ENCODE results near the gene EIPR1. TPM values are rescaled to one million over a fixed set of nuclear protein-coding genes. Genes with fewer than 3 reads are reported as not detected.

The EIPR1 gene
- total and polyA plus RNA-seq, 10 of the 15 experiments (the other 5 are each of a cell fraction or from before 2014, with no cell fraction given): 23.6 to 61.2 (median 42.2) TPM

GRCh38 chr2:3326871-3327270 lies 50.7 kb downstream of the EIPR1 start:
- in situ Hi-C loops (cut with MboI): no loop called here
- ATAC-seq: no peak
- no peak for DNase-seq (ENCODE audit: low read depth, low spot score)
- no TSS peak for BruUV-seq (replicated peaks)
- Histone ChIP-seq H3K4me3 (no peak overlapping the region), H3K4me1 (ENCODE audit: control insufficient read depth, insufficient read depth, low read length) (no peaks in the 10 kb centered on the region), H2AFZ (ENCODE audit: control insufficient read depth, low read depth, low read length) (no peak overlapping the region), H3K36me3 (ENCODE audit: control insufficient read depth in 2 of 2, insufficient read depth in 2 of 2, low read length in 1 of 2) (peaks cover 5 to 7% of the 10 kb centered on the region in 2 experiments; a peak in 3 of 4 replicates), H3K4me2 (ENCODE audit: control insufficient read depth, insufficient read depth) (no peak overlapping the region), H3K27me3 (replicated peaks in 1 of 2; ENCODE audit: control insufficient read depth in 2 of 2, insufficient read depth in 2 of 2, low read length in 1 of 2) (no peaks in the 10 kb centered on the region), H3K9ac (ENCODE audit: control insufficient read depth, insufficient read depth, low read length) (no peak overlapping the region), H4K20me1 (ENCODE audit: control insufficient read depth, insufficient read depth) (no peaks in the 10 kb centered on the region), H3K27ac (ENCODE audit: control insufficient read depth, insufficient read depth) (no peak overlapping the region), H3K79me2 (ENCODE audit: control insufficient read depth, insufficient read depth, low read length) (no peaks in the 10 kb centered on the region), H3K9me3 (replicated peaks; ENCODE audit: control insufficient read depth, insufficient read depth, low read length) (no peaks in the 10 kb centered on the region)
- no peak for FAIRE-seq
- CTCF ChIA-PET: no interaction called here
- 94% methylated on average over 15 of the region's 15 CpGs for WGBS (ENCODE audit: insufficient coverage, insufficient replicate concordance, low lambda C conversion rate, missing lambda C conversion rate)
- intact Hi-C loops (cut with micrococcal nuclease; ENCODE audit: unreplicated experiment): no loop called here
- RAD21 ChIA-PET (ENCODE audit: unreplicated experiment): no interaction called here
- POLR2A ChIA-PET: no interaction called here
- SMC1A ChIA-PET (ENCODE audit: uncharacterized antibody, unreplicated experiment): no interaction called here
- no peak for TF ChIP-seq E4F1 (IDR thresholded peaks at IDR 0.05; ENCODE audit: borderline replicate concordance, partially characterized antibody)

GRCh38 chr2:3326182-3326537 lies 51.5 kb downstream of the EIPR1 start:
- Histone ChIP-seq H3K4me1 (ENCODE audit: control insufficient read depth, insufficient read depth, low read length) (no peaks in the 10 kb centered on the region), H2AFZ (ENCODE audit: control insufficient read depth, low read depth, low read length) (no peak overlapping the region), H3K27me3 (replicated peaks in 1 of 2; ENCODE audit: control insufficient read depth in 2 of 2, insufficient read depth in 2 of 2, low read length in 1 of 2) (no peaks in the 10 kb centered on the region), H3K4me2 (ENCODE audit: control insufficient read depth, insufficient read depth) (no peak overlapping the region), H3K79me2 (ENCODE audit: control insufficient read depth, insufficient read depth, low read length) (no peaks in the 10 kb centered on the region), H3K9ac (ENCODE audit: control insufficient read depth, insufficient read depth, low read length) (no peak overlapping the region), H3K27ac (ENCODE audit: control insufficient read depth, insufficient read depth) (no peak overlapping the region), H4K20me1 (ENCODE audit: control insufficient read depth, insufficient read depth) (no peaks in the 10 kb centered on the region), H3K36me3 (ENCODE audit: control insufficient read depth in 2 of 2, insufficient read depth in 2 of 2, low read length in 1 of 2) (peaks cover 4 to 7% of the 10 kb centered on the region in 2 experiments; a peak in 3 of 4 replicates), H3K9me3 (replicated peaks; ENCODE audit: control insufficient read depth, insufficient read depth, low read length) (no peaks in the 10 kb centered on the region), H3K4me3 (no peak overlapping the region)
- in situ Hi-C loops (cut with MboI): no loop called here
- no peak for FAIRE-seq
- WGBS (ENCODE audit: insufficient coverage, insufficient replicate concordance, low lambda C conversion rate, missing lambda C conversion rate): 58% methylated on average over 7 of the region's 7 CpGs
- no TSS peak for BruUV-seq (replicated peaks)
- no peak for ATAC-seq
- intact Hi-C loops (cut with micrococcal nuclease; ENCODE audit: unreplicated experiment): no loop called here
- RAD21 ChIA-PET (ENCODE audit: unreplicated experiment): no interaction called here
- no peak for DNase-seq (ENCODE audit: low read depth, low spot score)
- POLR2A ChIA-PET: no interaction called here
- SMC1A ChIA-PET (ENCODE audit: uncharacterized antibody, unreplicated experiment): no interaction called here
- CTCF ChIA-PET: no interaction called here
- TF ChIP-seq RAD51 (IDR thresholded peaks at IDR 0.05): no peak
- no peak for TF ChIP-seq ZNF207 (IDR thresholded peaks at IDR 0.05; ENCODE audit: borderline replicate concordance)
- no peak for TF ChIP-seq TAF1 (IDR thresholded peaks at IDR 0.05; ENCODE audit: borderline replicate concordance, low read depth, low read length)
- no peak for TF ChIP-seq DPF2 (IDR thresholded peaks at IDR 0.05)
- TF ChIP-seq NFIC (IDR thresholded peaks at IDR 0.05; ENCODE audit: low read depth, low read length): no peak
- no peak for TF ChIP-seq ETV6 (conservative IDR thresholded peaks at IDR 0.05 in 1 of 2, IDR thresholded peaks at IDR 0.05 in 1 of 2; ENCODE audit: borderline replicate concordance in 1 of 2, low read depth in 1 of 2)
- TF ChIP-seq KDM1A (IDR thresholded peaks at IDR 0.05; ENCODE audit: borderline replicate concordance): no peak
- TF ChIP-seq SIX5 (IDR thresholded peaks at IDR 0.05; ENCODE audit: low read depth, low read length, severe bottlenecking): no peak
- TF ChIP-seq JUNB (IDR thresholded peaks at IDR 0.05): no peak
- TF ChIP-seq USF2 (IDR thresholded peaks at IDR 0.05; ENCODE audit: borderline replicate concordance, low read depth, low read length): no peak
- no peak for TF ChIP-seq CEBPZ (IDR thresholded peaks at IDR 0.05; ENCODE audit: low read depth, low read length)
